ENCODE results near the gene MACROD1.

Gene MACROD1

DNA sequence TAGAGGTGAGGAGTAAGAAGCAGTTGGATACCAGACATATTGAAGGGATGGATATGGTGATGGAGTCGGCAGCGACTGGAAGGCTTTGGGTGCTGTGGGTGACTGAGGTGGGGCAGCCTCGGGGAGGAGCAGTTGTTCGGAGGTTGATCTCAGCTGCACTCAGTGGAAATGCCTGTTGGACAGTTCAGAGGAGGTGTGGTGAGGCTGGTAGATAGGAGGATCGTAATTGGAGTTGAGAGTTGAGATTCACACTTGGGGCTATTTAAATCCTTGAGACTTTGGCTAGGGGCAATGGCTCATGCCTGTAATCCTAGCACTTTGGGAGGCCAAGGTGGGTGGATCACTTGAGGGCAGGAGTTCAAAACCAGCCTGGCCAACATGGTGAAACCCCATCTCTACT, 172.8 kb downstream of the MACROD1 start:
- TF ChIP-seq, protein P1, sequence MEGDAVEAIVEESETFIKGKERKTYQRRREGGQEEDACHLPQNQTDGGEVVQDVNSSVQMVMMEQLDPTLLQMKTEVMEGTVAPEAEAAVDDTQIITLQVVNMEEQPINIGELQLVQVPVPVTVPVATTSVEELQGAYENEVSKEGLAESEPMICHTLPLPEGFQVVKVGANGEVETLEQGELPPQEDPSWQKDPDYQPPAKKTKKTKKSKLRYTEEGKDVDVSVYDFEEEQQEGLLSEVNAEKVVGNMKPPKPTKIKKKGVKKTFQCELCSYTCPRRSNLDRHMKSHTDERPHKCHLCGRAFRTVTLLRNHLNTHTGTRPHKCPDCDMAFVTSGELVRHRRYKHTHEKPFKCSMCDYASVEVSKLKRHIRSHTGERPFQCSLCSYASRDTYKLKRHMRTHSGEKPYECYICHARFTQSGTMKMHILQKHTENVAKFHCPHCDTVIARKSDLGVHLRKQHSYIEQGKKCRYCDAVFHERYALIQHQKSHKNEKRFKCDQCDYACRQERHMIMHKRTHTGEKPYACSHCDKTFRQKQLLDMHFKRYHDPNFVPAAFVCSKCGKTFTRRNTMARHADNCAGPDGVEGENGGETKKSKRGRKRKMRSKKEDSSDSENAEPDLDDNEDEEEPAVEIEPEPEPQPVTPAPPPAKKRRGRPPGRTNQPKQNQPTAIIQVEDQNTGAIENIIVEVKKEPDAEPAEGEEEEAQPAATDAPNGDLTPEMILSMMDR (IDR thresholded peaks at IDR 0.05; ENCODE audit: low read depth, low read length): no peak
- no peak overlapping the region for H3K4me3 ChIP-seq (replicated peaks in 1 of 2; ENCODE audit: low read depth in 2 of 2, low read length in 2 of 2)
- DNase-seq (ENCODE audit: low read depth in 2 of 2): no peak

DNA sequence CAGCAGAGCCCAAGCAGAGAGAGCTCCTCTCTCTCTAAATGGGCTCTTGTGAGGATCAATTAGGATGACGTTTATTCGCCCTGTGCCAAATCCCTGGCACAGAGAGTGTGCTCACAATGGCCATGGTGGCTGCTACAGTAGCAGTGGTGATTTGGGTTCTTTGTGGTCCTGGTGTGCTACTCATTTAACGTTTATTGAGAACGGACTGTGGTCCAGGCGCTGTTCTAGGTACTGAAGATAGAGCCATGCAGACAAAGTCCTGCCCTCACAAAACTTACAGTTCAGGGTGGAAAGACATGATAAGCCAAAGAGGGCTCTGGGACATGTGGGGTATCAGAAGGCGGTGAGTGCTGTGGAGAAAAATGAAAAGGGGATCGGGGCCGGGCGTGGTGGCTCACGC, 174.4 kb downstream of the MACROD1 start:
- no peak overlapping the region for H3K4me3 ChIP-seq (replicated peaks in 1 of 2; ENCODE audit: low read depth in 2 of 2, low read length in 2 of 2)
- TF ChIP-seq, protein P1 (IDR thresholded peaks at IDR 0.05; ENCODE audit: low read depth, low read length): no peak
- DNase-seq (ENCODE audit: low read depth in 2 of 2): no peak

DNA sequence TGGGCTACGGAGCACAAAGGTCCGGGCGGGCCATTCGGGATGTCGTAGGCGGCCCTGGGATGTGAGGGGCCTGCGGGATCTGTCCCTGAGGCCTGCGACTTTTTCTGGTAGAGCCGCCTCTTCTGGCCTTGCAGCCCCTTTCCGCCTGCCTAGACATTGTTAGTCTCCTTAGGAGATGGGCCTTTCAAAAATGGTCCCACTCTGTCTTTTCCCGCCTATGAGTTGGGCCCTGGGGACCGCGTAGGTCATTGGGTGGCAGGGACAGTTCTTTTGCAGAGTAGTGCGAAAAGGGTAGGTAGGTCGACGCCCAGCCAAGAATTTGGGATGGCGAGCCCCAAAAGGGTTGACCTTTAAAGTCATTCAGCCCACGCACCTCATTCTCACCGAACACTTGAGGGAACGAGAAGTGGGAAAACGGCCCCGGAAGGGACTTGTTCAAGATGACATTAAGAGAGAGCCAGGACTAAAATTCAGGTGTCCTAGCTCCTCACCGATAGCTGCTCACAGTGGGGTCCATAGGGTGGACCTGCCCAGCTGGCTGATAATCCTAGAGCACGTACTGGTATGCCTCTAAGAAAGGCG, 178.9 kb downstream of the MACROD1 start:
- no peak for DNase-seq (ENCODE audit: low read depth in 2 of 2)
- TF ChIP-seq, protein P1 (IDR thresholded peaks at IDR 0.05; ENCODE audit: low read depth, low read length): no peak
- H3K4me3 ChIP-seq (replicated peaks in 1 of 2; ENCODE audit: low read depth in 2 of 2, low read length in 2 of 2): peak overlapping the region; percentile 98 to 99

DNA sequence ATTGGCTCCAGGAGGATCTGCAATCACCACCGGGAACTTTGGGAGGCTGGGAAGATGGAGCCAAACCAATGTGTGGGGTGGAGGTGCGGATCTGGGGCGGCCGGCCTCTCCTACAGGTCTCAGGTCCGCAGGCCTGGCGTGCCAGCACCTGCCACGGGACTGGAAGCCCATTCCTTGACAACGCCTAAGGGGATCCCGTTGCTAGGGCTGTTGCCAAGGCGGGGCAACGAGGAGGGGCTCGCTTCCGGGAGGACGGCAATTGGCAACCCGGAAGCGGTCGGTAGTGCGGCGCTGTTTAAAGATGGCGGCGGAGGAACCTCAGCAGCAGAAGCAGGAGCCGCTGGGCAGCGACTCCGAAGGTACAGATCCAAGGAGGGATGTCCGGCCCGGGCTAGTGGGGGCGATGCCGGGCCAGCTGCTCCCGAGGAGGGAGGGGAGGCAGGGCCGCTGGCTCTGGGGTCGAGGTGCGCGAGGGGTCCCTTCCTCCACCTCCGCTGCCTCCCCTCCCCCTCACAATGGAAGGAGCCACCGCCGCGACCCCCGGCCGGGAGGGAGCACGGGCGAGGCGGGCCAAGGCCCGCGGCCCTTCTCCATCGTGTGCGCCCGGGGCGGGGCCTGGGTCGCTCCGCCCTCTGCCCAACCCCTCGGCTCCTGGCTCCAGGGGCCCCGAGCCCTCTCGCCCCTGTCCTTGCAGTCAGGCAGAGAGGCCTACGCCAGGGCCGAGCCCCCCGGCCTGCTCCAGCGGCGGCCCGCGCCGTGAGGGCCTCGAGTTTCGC, 179.6 kb downstream of the MACROD1 start, which contains the start of gene OTUB1:
Gene OTUB1, plus strand, starts transcription at position 283 of the 776 bp plus-strand sequence. Its CDS starts 19 bp downstream, at position 302.
- TF ChIP-seq, protein P1 (IDR thresholded peaks at IDR 0.05; ENCODE audit: low read depth, low read length): no peak
- DNase-seq (ENCODE audit: low read depth in 2 of 2): peak; percentile 89 to 92
- peak within 1 kb of the TSS; percentile 98 to 99 for H3K4me3 ChIP-seq (replicated peaks in 1 of 2; ENCODE audit: low read depth in 2 of 2, low read length in 2 of 2)

DNA sequence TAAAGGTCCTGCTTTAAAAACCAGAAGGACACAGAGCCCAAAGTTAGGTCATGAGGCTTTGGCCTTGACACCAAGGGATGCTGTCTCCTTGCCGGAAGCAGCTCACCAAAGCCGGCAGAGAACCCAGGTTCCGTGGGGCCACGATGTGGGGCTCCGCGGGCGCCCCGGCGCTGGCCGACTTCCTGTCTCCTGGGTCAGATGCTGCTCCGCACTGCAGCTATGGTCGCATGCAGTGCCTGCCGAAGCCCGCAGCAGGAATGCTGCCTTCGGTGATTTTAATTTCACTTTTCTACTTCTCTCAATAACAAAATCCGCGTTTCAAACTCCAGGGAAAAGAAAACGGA, 180.1 kb downstream of the MACROD1 start:
- peak overlapping the region; percentile 98 to 99 for H3K4me3 ChIP-seq (replicated peaks in 1 of 2; ENCODE audit: low read depth in 2 of 2, low read length in 2 of 2)
- no peak for DNase-seq (ENCODE audit: low read depth in 2 of 2)
- TF ChIP-seq, protein P1 (IDR thresholded peaks at IDR 0.05; ENCODE audit: low read depth, low read length): no peak

DNA sequence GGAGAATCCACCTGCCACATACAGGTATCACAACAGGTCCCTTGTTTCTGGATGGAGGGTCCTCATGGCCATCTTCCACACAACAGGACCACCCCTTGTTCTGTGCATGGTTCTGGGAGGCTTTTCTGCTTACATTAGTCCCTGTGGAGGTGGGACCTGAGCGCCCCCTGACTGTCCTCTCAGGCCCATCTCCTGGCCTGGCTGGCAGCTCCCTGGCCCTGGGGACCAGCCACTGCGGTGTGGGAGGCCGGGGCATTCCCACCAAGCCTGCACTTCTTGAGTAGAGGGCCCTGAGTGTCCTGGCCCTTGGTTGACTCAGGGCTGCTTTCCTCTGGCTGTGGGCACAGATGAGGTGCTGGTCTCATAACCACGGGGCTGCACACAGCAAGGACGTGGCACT, 186.5 kb downstream of the MACROD1 start:
- TF ChIP-seq, protein P1 (IDR thresholded peaks at IDR 0.05; ENCODE audit: low read depth, low read length): no peak
- no peak overlapping the region for H3K4me3 ChIP-seq (replicated peaks in 1 of 2; ENCODE audit: low read depth in 2 of 2, low read length in 2 of 2)
- DNase-seq (ENCODE audit: low read depth in 2 of 2): no peak
